SW 1271 (cell line): ENCODE results near the gene AK4.
"Not testable (repeated sequence)": the region's sequence is repeated elsewhere in the genome, so short reads cannot be mapped to it uniquely, and the experiment has no call there.

Experiments
- DNase-seq, 2 experiments: peaks; one replicate each; lab custom pipeline; 2025; lab: John Stamatoyannopoulos, UW

The AK4 gene

DNA sequence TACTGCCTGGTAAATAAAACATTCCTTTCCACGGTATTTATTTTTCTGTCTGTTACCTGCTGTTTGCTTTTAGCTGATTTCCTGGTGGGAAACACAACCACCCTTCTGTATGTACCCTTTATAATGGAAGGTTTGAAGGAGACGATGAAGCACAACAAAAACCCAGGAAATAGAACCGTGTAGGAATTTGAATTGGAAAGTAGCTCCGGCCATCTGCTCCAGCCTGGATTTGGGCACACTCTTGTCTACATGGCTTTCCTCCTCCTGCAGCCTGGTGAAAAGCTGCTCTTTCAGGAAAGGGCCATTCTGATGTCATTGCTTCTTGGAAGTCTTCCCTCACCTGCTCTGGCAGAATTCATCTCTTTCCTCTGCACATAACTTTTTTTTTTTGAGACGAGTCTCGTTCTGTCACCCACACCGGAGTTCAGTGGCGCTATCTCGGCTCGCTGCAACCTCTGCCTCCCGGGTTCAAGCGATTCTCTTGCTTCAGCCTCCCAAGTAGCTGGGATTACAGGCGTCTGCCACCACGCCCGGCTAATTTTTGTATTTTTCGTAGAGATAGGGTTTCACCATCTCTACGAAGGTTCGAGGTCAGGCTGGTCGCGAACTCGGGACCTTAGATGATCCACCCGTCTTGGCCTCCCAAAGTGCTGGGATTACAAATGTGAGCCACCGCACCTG lies 2.7 kb downstream of the AK4 start:
- no peak for DNase-seq

DNA sequence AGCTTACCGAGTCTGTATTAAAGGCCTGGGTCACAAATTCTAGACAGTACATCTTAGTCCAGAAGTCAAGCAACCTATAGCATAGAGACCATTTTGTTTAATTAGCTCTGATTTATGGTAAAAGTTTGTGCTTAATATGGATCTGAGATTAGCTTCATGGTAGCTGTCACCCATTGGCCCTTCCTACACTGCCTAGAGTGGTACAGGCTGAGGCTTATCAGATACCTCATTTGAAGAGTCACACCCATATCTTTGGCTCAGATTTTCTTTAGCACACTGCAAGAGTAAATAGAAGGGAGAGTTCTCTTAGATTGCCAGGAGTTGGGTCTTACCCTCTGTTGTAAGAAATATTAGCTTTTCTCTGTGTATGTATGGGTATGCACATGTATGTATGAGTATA lies 3.6 kb downstream of the AK4 start:
- DNase-seq = no peak

DNA sequence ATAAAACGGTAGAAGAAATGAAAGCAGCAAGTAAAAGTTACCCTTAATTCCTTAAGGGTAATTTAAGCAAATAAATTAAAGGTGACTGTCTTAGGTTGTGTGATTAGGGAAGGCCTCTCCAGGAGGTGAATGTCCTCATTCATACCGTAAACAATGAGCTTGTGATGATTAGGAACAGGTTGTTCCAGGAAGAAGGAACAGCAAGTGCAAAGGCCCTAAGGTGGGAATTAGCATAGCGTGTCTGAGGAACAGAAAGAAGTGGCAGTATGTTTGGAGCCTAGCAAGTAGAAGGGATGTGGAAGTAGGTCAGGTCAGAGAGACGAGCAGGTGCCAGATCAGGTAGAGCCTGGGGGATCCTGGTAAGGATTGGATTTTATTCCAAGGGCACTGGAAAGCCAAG lies 5.6 kb downstream of the AK4 start:
- no peak for DNase-seq

DNA sequence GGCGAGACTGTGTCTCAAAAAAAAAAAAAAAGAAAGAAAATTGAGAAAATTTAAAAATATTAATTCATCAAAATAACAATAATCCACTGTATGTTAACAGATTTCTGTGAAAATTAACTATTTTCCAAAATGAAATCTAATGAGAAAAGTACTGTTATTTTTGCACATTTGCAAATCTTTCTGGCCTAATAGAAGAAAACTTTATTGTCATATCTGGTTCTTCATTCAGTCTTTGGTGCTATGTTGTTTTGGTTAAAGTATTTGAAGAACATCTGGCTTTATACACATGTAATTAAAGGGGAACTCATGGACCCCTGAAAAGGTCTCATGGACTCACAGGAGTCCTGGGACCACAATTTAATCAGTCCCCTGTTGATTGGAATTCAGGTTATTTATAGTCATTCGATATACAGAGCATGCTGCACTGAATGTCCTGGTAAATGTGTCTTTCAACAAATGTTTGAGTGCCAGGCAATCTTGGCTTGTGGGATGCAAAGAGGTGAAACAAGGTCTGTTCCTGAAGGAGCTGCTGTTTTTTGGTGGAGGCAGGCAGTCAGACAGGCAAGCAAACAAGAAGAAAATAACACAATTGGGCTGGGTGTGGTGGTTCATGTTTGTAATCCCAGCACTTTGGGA lies 9.0 kb downstream of the AK4 start:
- DNase-seq = no peak

DNA sequence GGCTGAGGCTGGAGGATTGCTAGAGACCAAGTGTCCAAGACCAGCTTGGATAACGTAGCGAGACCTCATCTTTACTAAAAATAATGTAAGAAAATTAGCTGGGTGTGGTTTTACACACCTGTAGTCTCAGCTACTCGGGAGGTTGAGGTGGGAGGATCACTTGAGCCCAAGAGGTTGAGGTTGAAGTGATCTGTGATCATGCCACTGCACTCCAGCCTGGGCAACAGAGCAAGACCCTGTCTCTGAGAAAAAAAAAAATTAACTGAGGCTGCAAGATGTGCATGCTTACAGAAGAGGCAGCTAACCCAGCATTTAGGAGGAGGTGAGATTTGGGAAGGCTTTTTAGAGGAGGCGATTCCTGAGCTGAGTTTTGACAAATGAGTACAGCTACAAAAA lies 9.5 kb downstream of the AK4 start:
- no peak for DNase-seq

DNA sequence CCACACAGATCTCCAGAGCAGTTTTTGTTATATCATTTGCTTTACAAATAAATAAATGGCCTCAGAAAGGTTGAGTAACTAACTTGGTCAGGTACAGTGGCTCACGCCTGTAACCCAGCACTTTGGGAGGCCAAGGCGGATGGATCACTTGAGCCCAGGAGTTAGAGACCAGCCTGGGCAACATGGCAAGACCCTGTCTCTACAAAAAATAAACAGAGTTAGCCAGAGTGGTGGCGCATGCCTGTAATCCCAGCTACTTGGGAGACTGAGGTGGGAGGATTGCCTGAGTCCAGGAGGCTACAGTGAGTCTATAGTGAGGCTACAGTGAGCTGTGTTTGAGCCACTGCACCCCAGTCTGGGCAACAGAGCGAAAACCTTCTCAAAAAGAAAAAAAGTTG lies 11.3 kb downstream of the AK4 start:
- not testable (repeated sequence) for DNase-seq

DNA sequence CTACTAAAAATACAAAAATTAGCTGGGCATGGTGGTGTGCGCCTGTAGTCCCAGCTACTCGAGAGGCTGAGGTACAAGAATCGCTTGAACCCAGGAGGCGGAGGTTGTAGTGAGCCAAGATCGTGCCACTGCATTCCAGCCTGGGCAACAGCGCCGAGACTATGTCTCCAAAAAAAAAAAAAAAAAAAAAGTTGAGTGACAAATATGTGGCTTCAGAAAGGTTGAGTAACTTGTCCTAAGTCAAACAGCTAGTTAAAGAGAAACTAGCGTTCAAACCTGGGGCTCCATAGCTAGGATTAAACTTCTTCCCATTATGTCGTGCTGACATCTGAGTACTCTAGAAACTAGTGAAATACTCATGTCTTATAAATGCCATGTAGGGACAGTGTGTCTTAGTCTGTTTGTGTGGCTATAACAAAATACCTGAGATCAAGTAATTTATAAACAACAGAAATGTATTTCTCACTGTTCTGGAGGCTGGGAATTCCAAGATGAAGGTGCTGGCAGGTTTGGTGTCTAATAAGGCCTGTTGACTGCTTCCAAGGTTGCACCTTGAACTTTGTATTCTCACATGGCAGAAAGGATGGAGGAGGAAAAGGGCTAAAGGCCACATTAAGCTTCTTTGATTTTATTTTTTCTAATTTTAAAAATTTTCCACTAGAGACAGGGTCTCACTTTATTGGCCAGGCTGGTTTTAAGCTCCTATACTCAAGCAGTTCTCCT lies 12.0 kb downstream of the AK4 start:
- no peak for DNase-seq

DNA sequence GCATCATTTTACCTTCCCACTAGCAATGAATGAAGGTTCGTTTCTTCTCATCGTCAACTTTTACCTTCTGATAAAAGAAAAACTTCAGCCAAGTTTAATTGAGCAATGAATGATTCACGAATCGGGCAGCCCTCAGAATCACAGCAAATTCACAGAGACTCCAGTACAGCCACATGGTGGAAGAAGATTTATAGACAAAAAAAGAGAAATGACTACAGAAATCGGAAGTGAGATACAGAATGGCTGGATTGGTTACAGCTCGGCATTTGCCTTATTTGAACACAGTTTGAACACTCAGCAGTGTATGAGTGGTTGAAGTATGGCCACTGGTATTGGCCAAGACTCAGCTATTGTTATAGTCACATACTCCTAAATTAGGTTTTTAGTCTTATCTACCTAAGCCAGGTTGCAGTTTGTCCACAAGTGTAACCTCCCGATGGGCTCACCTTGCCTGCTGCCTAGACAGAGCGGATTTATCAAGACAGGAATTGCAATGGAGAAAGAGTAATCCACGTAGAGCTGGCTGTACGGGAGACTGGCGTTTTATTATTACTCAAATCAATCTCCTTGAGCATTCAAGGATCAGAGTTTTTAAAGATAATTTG lies 15.3 kb downstream of the AK4 start:
- no peak for DNase-seq

DNA sequence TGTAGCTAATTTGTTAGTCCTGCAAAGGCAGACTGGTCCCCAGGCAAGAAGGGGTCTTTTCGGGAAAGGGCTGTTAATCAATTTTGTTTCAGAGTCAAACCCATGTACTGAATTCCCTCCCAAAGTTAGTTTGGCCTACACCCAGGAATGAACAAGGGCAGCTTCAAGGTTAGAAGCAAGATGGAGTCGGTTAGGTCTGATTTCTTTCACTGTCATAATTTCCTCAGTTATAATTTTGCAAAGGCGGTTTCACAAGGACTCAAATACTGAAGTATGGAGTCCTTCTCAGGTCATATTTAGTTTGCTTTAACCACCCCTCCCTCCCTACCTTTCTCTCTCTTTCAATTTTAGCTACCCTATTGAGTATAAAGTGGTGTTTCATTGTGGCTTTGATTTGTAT lies 16.1 kb downstream of the AK4 start:
- not testable (repeated sequence) for DNase-seq

DNA sequence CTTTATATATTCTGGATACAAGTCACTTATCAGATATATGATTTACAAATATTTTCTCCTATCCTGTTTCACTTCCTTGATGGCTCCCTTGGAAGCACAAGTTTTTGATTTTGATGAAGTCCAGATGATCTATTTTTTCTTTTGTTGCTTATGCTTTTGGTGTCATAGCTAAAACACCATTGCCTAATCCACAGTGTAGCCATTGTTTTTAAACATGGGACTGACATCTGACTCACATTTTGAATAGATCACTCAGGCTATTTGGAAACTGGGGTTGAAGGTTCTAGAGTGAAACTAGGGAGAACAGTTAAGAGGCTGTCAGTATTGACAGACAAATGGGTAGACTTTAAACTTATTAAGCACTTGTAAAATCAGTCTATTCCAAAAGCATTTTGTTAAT lies 16.6 kb downstream of the AK4 start:
- DNase-seq = no peak

DNA sequence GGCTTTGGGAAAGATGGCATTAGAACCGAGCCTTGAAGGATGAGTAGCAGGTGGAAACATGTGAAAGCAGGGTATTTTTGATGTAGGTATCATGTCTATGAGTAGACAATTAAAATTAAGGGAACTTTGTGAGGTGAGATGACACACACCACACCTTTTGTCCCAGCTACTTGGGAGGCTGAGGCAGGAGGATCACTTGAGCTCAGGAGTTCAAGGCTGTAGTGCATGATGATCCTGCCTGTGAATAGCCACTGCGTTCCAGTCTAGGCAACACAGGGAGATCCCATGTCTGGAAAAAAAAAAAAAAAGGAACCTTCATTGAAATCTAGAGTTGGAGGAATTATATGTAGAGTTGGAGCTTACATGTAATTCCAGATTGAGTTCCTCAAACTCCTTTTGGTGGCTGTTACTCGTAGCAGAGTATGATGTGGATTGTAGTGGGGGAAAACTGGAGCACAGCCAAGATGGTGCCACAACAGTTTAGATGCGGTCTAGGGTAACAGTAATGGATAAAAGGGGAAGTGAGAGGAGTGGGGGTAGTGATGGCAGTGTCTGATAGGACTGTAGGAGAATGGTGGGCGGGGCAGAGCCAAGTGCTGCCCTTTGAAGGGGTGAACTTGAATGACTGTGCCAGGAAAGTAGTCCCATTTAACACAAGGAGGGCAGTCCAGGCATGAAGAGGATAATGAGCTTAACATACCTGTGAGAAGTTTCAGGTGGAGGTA lies 17.4 kb downstream of the AK4 start:
- DNase-seq = no peak

DNA sequence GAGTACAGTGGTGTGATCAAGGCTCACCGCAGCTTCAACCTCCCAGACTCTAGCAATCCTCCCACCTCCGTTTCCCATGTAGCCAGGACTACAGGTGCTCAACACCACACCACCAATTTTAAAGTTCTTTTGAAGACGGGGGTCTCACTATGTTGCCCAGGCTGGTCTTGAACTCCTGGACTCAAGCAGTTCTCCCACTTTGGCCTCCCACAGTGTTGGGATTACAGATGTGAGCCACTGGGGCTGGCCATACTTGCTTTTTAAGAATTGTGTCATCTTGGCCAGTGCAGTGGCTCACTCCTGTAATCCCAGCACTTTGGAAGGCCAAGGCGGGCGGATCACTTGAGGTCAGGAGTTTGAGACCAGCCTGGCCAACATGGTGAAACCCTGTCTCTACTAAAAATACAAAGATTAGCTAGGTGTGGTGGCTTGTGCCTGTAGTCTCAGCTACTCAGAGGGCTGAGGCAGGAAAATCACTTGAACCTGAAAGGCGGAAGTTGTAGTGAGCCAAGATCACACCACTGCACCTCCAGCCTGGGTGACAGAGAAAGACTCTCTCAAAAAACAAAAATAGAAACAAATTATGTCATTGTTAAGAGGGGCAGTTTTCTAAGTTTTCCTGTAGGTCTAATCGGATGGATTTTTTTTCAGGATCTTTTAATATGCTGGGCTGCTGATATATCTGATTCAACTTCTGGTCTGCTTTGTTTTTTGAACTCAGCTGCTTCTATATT lies 18.7 kb downstream of the AK4 start:
- DNase-seq = no peak

DNA sequence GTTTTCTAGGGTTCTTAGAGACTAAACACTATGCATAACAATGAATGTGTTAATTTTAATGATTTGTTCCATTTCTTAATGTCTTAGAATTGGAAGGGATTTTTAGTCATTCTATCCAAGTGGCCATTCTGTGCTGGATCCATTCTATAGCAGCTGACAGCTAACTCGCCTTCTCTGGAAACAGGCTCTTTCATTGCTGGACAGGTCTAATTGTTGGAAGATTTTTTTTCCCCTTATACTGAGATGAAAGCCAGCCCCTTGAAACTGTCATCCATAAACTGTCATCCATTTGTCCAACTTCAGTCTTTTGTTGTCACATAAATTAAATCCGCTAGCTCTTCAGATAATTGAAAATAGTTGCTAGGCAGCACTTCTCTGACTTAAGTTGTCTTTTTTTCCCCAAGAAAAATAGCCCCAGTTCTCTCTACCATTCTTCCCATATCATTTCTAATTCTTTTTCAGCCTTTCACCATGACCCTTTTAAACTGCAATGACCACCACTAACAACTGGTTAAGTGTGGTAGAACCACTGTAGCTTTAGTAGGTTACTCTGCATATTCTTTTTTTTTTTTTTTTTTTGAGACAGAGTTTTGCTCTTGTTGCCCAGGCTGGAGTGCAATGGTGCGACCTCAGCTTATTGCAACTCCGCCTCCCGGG lies 19.7 kb downstream of the AK4 start:
- DNase-seq = no peak

DNA sequence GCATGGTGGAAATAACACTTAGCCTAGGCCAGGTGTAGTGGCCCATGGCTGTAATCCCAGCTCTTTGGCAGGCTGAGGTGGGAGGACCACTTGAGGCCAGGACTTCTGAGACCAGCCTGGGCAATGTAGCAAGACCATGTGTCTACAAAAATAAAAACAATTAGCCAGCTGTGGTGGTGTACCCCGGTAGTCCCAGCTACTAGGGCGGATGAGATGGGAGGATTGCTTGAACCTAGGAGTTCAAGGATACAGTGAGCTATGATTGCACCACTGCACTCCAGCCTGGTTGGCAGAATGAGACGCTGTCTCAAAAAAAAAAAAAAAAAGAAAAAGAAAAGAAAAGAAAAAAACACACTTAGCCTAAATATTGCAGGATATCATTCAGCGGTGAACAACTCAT lies 20.9 kb downstream of the AK4 start:
- DNase-seq = no peak

DNA sequence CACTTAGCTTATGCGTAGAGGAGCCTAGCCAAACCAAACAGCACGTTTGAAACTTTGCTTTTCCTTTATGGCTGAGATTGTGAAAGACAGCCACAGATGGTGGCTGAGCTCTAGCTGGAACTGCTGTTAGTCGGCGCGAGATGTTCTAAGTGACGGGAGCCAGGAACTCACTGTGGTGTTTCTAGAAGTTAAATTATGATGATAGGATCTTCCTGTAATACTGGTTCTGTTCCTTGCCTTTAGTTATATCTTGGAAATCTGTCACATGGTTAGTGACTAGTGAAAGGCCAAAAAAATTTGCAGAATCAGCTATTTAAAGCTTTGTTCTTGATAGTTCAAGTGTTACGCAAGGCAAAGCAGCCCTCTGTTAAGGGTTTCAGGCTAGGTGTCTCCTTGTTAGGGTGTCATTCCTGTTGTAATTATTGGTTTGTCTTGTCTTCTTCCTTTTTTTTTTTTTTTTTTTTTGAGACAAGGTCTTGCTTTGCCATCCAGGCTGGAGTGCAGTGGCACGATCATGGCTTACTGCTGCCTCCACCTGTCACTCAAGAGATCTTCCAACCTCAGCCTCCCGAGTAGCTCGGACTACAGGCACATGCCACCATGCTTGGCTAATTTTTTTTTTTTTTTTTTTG lies 22.6 kb downstream of the AK4 start:
- DNase-seq = no peak

DNA sequence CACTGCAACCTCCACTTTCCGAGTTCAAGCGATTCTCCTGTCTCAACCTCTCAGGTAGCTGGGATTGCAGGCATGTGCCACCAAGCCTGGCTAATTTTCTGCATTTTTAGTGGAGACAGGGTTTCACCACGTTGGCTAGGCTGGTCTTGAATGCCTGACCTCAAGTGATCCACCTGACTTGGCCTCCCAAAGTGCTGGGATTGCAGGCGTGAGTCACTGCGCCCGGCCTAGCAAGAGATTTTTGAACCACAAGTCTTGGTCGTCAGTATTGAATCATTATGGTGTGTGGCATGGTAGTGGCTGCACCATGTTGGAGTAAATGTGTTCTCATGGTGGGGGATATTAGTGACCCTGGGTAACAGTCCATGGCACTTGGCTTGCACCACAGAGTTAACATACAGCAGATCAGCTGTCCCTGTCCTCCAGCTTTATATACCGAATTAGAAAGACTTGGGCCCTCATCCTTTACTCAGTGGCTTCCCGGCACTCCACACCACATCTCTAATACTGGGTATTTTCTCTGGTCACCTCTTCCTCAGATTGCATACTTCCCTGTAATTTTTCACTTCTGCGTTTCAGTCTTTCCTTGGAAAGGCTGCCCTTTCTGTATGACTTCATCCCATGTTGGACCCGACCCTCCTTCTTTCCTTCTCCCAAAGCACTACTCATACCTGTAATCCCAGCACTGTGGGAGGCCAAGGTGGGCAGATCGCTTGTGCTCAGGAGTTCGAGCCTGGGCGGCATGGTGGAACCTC lies 25.1 kb downstream of the AK4 start:
- DNase-seq = no peak

DNA sequence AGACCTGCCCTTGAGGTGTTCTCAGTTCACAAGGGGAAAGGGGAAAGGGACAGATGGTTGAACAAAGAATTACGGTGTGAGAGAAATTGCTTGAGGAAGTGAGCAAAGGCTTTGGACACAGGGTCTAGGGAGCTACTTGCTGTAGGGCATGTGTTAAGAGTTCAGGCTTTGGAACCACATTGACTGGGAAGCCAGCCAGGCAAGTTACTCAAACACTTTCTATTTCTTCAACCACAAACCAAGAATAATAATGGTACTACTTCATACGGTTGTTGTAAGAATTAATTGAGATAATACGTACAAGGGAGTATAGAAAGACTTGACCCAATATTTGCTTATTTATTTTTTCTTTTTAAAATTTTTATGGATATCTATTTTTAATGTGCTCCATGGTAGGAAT lies 26.6 kb downstream of the AK4 start:
- peak in 1 of 2 experiments; percentile 78 for DNase-seq

DNA sequence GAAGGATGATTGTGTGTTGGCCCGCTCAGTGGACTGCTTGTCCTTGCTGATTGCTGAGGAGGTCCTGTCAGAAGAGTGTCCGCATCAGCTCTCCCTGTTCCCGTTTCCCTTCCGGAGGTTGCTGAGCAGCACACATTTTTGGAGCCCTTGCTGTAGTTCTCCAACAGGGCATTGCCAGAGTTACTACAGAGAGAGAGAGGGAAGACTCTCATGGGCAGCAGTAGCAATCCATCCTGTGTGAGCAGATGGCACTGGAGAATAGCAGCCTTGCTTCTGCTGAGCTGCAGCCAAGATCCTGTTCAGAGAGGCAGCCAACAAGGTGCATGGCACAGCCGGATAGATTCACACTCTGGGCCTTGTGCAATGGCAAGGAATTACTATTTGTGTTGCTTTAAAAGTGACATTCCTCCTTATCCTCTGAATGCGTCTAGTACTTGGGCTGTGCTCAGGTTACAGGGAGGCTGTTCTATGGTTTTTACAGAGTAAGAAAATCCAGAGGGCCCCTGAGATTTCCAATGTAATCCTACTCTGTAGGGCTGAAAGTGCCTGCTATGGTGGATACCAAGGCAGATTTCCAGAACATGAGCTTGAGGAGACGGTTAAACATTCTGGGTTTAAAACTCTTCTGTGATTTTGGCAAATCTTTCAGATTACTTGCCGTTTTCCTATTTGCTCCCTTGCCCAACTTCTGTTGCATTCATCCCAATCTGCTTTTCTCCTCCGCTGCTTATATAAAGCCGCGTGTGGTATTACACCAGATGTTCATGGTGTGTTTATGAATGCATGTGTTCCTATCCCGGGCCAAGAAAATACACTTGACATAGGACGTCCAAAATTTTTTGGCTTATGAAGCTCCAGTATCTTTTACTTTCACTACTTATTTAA lies 27.4 kb downstream of the AK4 start:
- DNase-seq = no peak

DNA sequence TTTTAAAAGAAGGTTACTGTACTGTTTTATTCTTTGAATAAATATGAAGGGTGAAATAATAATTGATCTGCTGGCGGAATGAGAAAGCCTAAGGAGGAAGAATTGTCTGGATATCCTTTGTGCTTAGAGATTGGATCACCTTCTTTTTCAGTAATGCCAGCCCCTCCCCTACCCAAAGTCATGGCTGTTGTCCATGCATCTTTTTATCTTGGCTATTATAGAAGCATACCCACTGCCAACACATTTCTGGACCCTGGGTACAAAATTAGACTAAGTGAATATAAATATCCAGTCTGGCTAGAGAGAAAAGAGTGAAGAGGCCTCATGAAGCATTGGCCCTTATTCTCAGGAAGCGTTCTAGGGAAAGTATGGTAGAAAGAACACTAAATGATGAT lies 28.1 kb downstream of the AK4 start:
- no peak for DNase-seq
